GM18907 (cell line): ENCODE data around the gene OR10H4.
"Not testable (repeated sequence)": the region's sequence is repeated elsewhere in the genome, so short reads cannot be mapped to it uniquely, and the experiment has no call there.

Source experiments
- ATAC-seq: cut with Tn5 transposase; IDR thresholded peaks from one replicate; pipeline ENCODE4 v1.9.1; 2021; ENCODE audit warnings: mild to moderate bottlenecking, moderate library complexity; ENCODE audit not compliant: unreplicated experiment

The OR10H4 gene

GRCh38 chr19:15937771-15938170, 11.0 kb upstream of the OR10H4 start:
- ATAC-seq, result no peak

GRCh38 chr19:15944401-15944800, 4.4 kb upstream of the OR10H4 start:
- ATAC-seq, result no peak

GRCh38 chr19:15945301-15945700, 3.5 kb upstream of the OR10H4 start:
- ATAC-seq, result no peak

- no peak for ATAC-seq
These were observed 6.0 kb downstream of the OR10H4 start for GRCh38 chr19:15954820-15955219.

GRCh38 chr19:15962319-15962718, 13.5 kb downstream of the OR10H4 start:
- no peak for ATAC-seq

- no peak for ATAC-seq
These were observed 15.4 kb downstream of the OR10H4 start for GRCh38 chr19:15964231-15964630.

GRCh38 chr19:15971224-15971780, 22.5 kb downstream of the OR10H4 start:
- ATAC-seq, result no peak

- not testable (repeated sequence) for ATAC-seq
These were observed 23.2 kb downstream of the OR10H4 start for GRCh38 chr19:15972043-15972442.

- no peak for ATAC-seq
These were observed 26.0 kb downstream of the OR10H4 start for GRCh38 chr19:15974856-15975255.

- ATAC-seq, result no peak
These were observed 28.3 kb downstream of the OR10H4 start for GRCh38 chr19:15976836-15977689.

GRCh38 chr19:15977690-15978089, 28.9 kb downstream of the OR10H4 start:
- ATAC-seq, result no peak

GRCh38 chr19:15979293-15979692, 30.5 kb downstream of the OR10H4 start:
- no peak for ATAC-seq

- ATAC-seq, result not testable (repeated sequence)
These were observed 37.0 kb downstream of the OR10H4 start for GRCh38 chr19:15985831-15986230.

GRCh38 chr19:15986701-15987100, 37.9 kb downstream of the OR10H4 start:
- ATAC-seq, result no peak

- no peak for ATAC-seq
These were observed 41.1 kb downstream of the OR10H4 start for GRCh38 chr19:15989889-15990288.

- no peak for ATAC-seq
These were observed 42.8 kb downstream of the OR10H4 start for GRCh38 chr19:15991602-15992001.

- ATAC-seq, result no peak
These were observed 43.2 kb downstream of the OR10H4 start for GRCh38 chr19:15992014-15992413.

GRCh38 chr19:15995536-15995935, 46.7 kb downstream of the OR10H4 start:
- ATAC-seq, result no peak

- no peak for ATAC-seq
These were observed 49.4 kb downstream of the OR10H4 start for GRCh38 chr19:15998166-15998565.
